ENCODE results near the gene C4orf17.
"Not testable (repeated sequence)": the region's sequence is repeated elsewhere in the genome, so short reads cannot be mapped to it uniquely, and the experiment has no call there.

C4orf17 gene

DNA sequence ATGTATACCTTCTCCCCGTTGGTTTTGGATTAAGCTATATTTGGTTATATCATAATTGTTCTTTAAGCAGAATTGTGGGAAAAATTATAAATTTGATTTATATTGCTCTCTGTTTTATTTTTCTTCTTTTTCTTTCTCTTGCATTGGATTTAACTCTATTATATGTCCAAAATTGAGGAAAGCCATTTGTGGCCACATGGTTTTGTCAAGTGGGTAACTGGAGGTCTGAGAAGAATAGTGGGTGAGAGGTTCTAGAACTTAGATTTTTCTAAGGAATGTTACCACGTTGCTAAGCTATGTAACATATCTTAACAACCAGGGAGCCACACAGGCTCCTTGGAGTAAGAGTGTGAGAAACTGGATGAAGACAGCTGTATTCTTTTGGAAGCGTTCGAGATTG lies at the start of gene C4orf17:
Gene C4orf17, plus strand, starts transcription at position 301 of the 400 bp plus-strand sequence. CDS start 2,061 bp downstream, outside the sequence.
- DNase-seq = no peak

DNA sequence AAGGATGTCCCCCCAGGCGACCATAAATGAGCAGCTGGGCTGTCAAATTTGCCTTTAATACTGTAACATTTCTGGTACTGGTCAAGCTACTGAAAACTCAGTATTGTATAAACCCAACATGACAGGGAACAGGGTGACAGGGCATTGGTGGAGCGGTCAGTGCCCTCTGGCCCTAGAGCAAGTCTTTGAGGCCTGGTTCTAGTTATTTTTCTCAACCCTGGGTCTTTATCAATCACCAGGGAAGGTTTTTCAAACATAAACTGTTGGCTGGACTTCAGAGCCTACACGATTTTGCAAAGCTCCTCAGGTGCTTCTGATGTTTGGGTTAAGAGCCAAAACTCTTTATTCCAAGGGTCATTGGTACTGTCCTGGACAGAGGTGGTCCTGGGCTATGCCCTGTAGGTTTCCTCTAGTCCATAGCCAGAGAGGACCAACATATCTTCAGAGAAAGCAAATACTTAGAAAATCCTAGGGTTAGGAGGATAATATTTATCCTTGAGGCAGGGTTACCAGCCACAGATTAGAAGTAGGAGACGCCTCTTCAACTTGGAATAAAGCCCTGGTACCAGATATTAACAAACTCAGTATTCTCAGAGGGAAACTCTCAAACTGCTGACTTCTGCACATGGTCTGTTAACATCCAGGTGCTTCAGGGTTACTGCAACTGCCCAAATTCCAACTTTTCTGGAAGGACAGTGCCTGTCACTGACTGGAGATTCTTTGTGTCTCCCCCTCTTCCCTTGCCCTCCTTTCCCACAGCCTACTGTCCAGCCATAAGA lies 49.0 kb upstream of the C4orf17 start:
- DNase-seq = no peak

DNA sequence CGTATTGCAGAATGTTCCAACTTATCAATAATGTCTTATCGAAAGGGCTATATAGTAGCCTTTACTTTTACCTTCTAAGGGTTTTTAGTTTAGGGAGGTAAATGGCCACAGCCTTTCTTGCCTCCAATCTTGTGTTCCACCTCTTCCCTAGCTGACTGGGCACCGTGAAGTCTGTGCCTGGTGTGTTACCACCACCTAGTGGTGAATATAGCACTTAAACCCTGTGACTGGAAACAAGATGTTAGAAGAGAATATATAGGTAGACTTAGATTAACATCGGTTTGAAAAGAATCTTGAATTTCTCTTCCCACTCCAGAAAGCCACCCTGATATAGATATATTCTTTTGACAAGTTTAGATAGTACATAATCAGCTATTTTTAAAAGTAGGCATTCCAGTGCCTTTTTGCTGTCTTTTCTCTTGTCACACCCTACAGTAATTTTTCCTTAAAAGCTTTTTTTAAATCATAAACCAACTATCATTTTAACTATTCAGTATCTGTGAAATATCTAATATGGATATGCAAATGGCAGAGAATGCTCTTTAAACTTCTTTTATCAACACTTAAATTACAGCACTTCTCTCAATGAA lies 47.9 kb upstream of the C4orf17 start:
- peak; percentile 58 for DNase-seq

DNA sequence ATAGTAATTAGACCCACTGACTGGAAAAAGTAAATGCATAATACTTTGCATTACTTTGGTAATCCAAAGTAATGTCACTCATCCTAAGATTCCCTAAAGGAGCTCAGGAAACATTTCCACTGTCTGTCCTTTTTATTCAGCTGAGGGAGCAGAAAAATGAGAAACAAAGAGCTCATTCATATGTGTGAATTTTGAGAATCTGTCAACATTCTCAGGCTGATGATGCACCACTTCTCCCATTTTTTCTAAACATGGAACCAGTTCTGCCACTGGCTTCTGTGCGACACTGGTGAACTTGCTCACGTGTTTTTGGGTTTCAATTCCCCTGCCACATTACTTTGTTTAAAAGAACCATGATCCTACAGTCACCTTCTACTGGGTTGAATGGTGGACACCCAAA lies 47.3 kb upstream of the C4orf17 start:
- no peak for DNase-seq

DNA sequence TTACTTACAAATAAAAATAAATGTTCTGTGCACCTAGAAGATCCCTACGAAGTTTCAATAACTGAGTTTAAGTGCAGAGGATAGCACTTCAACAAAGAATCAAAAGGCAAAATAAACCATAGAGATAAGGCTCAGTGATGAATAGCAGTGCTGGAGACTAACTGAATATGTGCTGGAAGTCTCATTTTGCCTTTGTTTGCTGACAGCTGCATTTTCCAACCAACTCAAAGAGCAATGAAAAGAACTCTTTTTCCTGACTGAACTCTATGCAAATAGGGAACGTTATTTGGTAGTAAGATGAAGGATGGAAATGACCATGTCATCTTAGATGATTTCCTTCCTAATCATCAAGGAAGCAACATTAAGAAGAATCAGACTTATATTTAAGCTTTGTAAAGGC lies 42.9 kb upstream of the C4orf17 start:
- no peak for DNase-seq

DNA sequence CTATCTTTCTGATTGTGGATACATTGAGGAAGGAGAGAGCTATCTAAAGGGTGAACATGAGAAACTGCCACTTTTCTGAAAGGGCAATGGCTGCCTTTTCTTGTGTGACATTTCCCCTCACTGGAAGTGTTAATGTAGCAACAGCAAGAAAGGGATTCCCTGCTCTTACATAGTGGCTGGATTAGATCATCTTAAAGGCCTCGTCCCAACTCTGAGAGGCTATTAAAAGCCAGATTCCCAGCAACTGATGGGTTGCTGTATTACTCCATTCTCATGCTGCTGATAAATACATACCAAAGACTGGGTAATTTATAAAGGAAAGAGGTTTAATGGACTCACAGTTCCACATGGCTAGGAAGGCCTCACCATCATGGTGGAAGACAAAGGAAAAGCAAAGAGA lies 41.9 kb upstream of the C4orf17 start:
- DNase-seq = no peak

DNA sequence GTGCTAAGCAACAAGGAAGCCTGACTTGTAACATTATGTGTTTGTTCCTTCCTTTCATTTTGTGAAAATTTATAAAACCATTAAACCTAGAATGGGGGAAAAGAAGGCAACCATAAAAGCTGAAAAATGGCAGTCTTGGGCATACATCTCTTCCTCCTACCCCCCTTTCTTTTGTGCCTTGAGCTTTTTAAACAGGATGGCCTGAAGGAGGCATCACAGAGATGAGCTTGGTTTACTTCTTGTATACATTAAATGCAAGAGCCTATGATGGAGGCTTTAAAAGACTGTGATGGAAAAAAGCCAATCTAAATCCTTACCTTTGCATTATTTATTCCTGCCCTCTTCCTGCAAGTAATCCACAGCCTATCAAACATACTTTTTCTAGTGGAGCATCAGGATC lies 39.5 kb upstream of the C4orf17 start:
- DNase-seq = no peak

DNA sequence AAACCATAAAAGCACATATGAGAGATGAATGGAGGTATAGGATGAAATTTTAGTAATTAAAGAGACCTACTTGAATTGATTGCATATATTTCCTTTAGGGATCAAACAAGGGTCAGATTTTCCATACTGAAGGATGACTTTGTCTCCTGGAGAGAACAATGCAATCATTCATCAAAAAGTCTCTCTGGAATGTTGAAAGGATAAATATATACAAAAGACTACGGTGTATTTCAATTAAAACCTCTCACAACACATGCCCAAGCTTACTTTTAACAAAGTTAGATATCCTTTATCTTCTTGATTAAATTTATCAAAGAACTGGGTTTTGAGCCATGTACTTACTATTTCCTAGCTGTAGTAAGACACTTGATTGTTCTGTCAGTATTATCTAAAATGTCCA lies 38.9 kb upstream of the C4orf17 start:
- no peak for DNase-seq

DNA sequence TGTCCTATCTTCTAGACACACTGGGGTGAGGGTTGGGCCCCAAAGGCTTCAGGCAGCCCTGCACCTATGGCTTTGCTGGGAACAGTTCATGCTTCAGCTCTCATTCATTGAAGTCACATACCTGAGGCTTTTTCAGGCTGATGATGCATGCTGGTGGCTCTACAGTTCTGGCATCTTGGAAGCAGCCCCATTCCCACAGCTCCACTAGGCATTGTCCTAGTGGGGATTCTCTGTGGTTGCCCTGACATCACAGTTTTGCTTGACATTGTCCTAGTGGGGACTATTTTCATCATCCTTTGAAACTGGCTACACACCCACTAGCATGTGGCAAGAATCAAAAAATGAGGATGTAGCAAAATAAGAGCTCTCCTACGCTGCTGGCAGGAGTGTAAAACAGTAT lies 37.7 kb upstream of the C4orf17 start:
- DNase-seq = no peak

DNA sequence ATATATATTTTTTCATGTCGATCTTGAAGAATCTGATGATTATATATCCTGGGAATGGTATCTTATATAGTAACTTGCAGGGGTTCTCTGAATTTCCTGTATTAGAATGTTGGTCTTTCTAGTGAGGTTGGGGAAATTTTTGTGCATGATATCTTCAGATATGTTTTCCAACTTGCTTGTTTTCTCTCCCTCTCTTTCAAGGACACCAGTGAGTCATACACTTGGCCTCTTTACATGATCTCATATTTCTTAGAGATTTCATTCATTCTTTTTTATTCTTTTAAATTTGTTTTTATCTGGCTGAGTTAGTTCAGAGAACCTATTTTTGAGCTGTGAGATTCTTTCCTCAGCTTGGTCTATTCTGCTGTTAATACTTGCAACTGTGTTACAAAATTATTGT lies 27.2 kb upstream of the C4orf17 start:
- DNase-seq = no peak

DNA sequence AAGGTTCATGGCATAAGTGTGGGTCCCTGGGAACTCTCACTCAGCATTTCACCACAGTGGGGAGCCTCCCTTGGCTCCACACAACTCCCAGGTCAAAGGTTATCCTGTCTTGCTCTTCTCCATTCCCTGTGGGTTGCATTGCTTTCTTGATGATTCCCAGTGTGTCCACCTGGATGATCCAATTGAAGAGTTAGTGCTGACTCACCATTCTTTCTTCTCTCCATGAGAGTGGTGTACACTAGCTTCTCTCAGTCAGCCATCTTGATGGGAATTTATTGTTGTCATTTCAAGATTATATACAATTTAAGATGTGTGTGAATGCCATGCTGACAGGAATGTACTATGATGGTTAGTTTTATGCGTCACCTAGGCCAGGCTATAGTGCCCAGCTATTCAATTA lies 25.6 kb upstream of the C4orf17 start:
- no peak for DNase-seq

DNA sequence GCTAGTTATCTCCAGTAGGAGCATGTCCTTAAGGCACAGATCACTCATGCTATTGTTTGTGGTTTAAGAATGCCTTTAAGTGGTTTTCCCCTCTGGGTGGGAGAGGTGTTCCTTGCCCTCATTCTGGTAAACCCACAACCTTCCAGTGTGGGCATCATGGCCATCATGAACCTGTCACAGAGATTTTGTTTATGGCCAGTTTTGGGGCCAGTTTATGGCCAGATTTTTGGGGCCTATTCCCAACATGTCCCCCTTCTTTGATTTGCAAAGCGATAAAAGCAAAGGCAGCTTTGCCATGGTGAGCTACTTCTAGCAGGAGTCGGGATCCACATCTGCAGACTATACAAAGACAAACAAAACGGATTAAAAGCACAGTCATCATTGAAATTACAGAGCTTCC lies 24.2 kb upstream of the C4orf17 start:
- not testable (repeated sequence) for DNase-seq

DNA sequence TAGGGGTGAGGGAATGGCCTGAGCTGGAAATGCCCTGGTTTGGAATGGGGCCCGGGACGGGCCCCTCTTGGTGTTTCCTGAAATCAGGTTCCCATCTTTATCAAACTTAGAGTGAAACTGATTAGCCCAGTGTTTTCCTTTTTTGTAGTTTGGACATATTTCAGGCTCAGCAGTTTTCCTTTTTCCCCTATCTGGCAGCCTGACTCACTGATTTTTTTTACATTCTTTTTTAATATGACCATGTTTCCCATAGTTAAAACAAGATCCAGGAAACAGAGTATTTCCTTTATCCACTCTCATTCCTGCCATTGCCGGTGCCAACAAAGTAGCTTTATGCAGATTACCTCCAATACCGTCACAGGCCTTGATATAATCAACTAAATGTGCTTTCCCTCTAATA lies 20.5 kb upstream of the C4orf17 start:
- DNase-seq = no peak

DNA sequence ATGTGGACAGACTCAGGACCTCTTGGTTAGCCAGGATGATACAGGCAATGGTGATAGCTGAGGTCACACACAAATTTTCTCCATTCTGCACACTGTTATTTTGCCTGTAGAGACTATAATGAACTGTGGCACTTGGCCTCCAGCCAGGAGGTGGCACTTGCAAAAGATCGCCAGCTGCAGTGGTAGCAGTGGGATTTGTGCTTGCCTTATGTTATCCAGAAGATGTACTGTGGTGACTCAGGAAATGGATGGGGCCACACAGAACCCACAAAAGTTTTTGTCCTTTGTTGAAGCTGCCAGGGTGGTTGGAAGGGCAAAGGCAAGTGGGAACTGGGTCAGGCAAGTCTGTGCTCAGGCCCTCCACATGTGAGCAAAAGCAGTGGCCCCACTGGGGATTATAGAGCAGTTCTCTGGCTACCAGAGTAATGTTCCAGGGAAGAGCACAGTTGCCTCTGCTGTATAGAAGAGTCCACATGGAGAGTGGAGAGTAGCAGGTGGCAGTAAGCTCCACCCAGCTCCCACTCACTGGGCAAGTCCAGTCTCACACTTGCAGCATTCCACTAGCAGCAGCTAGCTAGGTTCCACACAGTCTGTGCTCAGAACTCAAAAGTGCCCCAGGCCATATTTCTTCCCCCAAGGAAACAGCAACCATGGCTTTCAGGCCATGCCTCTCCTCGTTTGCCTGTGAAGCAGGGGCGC lies 5.9 kb upstream of the C4orf17 start:
- DNase-seq = no peak

DNA sequence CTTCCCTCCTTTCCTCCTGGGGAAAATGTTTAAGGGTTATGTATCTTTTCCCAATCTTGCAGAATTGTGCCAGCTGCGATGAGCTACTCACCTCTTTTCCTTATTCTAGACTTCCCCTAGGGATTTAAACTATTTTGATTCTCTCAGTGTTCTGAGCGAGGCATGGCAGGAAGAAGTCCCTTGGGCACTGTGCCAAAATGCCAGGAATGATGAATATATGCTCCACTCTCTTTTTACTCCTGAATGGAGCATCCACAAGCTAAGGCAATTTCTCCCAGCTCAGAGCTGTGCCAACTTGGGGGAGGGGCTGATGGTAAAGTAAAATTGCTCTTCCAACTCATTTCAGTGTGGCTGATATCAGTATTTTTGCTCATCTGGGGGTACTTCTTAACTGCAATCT lies 4.0 kb upstream of the C4orf17 start:
- DNase-seq = no peak

DNA sequence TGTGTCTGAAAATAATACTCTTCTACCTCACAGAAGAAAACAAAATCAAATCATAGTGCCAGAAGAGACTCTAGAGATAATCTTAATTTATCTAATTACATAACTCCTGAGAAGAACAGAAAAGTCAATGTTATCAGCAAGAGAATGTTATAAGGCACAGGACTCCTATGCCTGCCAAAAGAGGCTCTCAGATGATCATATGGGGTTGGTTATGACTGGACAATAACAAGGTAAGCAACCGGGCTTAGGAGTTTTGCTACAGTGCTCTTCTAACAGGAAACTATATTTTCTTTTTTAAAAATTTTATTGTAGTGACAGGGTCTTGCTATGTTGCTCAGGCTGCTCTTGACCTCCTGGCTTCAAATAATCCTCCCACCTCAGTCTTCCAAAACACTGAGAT lies 3.5 kb upstream of the C4orf17 start:
- DNase-seq = no peak

DNA sequence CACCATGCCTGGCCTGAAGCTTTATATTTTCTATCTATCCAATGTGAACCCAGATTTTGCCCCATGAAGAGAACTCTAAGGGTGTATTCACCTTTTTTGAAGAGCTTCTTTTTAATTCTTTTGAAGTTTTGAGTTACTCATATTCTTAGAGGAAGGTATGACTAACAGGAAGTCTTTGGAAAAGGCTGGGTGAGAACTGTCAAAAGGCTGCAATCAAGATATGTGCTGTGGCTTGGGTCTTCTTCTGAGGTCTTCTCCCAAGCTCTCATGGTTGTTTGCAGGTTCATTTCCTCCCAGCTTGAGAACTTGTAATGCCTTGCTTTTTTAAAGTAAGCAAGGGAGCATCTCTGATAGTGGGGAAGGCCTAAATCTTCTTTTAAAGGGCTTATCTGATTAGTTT lies 3.1 kb upstream of the C4orf17 start:
- DNase-seq = peak; percentile 11

DNA sequence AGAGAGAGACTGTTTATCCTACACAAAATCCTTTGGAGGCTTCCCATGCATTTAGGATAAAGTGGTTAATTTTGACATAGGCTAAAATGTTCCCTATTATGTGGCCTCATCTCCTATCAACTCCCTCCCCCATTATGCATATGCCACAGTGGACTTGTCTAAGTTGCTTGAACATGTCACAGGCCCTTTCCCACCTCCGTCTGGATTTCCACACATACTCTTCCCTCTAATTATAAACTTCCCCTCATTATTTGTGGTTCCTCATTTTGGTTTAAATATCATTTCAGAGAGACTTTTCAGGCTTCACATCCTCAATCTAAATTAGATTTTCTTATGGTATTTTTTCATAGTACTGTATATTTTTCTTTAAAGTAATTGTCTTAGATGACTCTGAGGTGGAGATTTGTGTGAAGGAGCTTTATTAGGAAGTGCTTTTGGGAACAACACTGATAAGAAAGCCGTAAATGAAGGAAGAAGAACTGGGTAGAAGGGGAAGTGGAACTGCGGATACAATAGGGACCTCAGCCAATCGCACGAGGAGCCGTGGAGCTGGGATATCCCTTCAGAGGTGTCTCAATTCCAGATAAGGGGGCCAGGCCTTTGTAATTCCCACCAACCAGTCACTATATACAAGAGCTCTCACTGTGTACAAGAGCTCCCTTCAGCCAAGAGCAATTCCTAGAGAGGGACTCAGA lies 7.9 kb downstream of the C4orf17 start:
- no peak for DNase-seq

DNA sequence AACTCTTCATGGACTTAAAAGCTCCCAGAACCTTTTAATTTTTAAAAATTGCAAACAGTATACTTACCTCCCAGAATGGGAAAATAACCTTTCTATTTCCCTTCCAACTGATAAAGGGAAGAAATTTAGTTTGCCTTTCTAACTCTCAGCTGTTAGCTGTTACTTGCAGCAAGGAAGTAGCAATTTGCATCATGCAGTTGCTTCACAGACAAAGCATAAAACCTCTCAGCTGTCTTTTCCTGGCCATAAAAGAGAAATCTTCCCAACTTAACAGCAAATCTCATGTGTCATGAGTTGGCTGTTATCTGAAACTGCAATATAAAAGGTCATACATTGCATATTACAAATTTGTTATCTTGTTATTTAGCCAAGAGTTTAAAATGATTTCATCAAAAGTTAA lies 18.4 kb downstream of the C4orf17 start:
- DNase-seq = no peak

DNA sequence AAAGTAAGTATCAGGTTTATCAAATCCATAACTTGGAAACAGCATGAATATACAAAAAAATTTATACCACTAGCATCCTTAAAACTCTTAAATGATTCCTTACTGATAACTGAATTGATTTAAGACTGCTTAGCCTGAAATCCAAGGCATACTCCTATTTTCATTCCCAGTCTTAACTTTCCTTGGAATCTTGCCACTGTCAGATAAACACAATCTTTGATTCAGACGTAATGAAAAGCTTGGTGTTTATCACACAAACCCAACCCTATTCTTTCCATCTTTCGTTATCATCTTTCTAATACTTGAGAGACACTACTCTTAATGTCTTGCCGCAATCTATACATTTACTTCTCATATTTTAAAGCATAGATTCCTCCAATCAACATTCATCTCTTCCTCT lies 19.1 kb downstream of the C4orf17 start:
- DNase-seq = no peak

DNA sequence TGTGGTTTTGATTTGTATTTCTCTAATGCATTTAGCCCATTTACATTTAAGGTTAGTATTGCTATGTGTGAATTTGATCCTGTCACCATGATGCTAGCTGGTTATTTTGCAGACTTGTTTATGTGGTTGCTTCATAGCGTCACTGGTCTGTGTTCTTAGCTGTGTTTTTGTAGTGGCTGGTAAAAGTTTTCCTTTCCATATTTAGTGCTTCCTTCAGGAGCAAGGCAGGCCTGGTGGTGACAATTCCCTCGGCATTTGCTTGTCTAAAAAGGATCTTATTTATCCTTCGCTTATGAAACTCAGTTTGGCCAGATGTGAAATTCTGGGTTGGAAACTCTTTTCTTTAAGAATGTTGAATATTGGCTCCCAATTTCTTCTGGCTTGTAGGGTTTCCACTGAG lies 23.9 kb downstream of the C4orf17 start:
- not testable (repeated sequence) for DNase-seq

DNA sequence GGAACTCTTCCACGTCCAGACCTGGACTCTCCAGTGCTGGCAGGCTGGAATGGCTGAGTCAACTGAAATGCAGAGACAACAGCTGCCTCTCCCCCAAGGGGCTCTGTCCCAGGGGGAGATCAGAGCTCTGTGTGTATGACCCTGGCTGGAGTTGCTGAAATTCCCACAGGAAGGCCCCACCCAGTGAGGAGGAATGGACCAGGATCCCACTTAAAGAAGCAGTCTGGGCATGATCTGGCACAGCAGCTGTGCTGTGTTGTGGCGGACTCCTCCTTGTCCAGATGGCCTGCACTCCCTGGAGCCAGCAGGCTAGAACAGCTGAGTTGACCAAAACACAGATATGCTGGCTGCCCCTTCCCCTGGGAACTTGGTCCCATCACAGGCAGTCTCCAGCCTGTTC lies 25.4 kb downstream of the C4orf17 start:
- DNase-seq = no peak

DNA sequence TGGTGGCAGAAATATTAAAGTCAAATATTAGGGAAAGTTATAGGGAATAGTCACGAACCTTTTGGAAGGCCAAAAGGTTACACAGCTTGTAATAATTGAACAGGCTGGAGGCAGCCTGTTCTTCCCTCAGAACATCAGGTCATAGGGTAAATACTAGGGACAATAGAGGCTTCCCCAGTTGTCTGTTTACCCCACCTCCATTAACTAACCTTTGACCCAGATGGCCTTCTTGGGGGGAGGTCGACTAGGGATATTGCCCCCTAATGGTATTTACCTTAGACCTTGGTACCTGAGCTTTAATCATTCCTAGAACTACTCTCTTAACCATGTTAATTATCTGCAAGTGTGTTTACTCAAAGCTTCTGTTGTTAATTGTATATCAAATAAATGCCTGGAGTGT lies 26.0 kb downstream of the C4orf17 start:
- no peak for DNase-seq

DNA sequence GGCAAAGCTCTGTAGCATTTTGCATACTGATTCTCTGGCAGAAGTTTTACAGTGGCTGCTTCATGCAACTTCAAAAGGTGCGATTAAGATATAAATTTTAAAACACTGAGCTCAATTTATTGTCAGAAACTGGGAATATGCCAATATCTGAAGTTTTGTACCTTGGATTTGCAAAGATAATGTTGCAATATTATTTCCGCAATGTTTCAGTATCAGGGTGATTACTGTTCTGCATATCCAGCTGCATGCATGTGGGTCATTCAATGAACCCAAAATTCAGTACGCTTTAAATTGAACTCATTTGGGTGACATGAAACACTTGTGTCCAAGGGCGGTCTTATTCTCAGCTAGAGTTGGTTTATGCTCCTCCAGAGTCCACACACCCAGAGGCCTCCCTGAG lies 26.9 kb downstream of the C4orf17 start:
- no peak for DNase-seq

Data from stimulated activated CD4-positive, alpha-beta T cell treated with anti-CD3 and anti-CD28 coated beads, Interleukin-1b, Interleukin-23, amount 100 ng/mL, for 48 hours (primary cell).